Activated naive CD8-positive, alpha-beta T cell treated with anti-CD3 and anti-CD28 coated beads, Interleukin-2, amount 50 U/mL, for 24 hours (primary cell): ENCODE data around the gene TJP3.

ENCODE experiments used
- ATAC-seq: fragments of 150-1000 bp; cut with Tn5 transposase; one replicate; pipeline ENCODE4 v1.10.0; 2021
- DNase-seq: peaks from one replicate; pipeline ENCODE4 v3.0.0; 2021
- H3K27ac Mint-ChIP-seq: one replicate; pipeline ENCODE4 v1.8.0; 2021; ENCODE audit warnings: mild to moderate bottlenecking, mixed read lengths
- H3K27me3 Mint-ChIP-seq: one replicate; pipeline ENCODE4 v1.8.0; 2021; ENCODE audit warnings: mixed read lengths
- H3K36me3 Mint-ChIP-seq: one replicate; pipeline ENCODE4 v1.8.0; 2021; ENCODE audit warnings: low read depth, mixed read lengths
- H3K4me1 Mint-ChIP-seq: one replicate; pipeline ENCODE4 v1.8.0; 2021; ENCODE audit warnings: mixed read lengths
- H3K4me3 Mint-ChIP-seq: one replicate; pipeline ENCODE4 v1.8.0; 2021; ENCODE audit warnings: mild to moderate bottlenecking, moderate library complexity, mixed read lengths
- H3K9me3 Mint-ChIP-seq: one replicate; pipeline ENCODE4 v1.8.0; 2021; ENCODE audit warnings: mixed read lengths

Gene TJP3

DNA sequence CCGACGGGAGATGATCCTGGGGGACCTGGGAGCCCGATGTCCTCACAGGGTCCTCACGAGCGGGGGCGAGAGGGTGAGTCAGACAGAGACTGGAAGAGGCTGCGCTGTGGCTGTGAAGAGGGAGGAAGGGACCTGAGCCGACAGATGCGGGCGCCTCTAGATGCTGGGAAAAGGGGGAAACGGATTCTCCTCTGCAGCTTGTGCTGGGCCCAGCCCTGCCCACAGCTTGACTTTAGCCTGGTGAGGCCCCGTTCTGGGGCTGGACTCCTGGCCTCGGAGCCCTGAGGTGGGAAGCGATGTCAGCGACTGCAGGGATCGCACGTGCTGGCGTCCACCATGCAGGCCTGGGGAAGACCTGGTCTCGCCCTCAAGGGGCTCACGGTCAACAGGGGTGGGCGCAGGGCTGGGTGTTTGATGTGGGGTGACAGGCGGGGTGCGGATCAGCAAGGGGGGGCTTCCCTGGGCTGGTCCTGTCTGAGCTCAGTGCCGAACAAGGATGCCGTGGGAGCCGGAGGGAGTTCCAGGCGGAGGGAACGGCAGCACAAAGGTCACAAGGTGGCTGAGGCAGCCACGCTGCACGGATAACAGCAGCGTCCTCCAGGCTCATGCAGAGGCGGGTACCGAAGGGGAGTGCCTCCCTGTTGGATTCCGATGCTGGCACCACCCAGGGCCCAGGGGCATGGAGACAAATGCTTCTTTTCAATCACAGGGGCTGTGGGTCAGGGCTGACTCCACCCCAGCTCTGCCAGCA is 39.7 kb upstream of the TJP3 start:
- Mint-ChIP-seq H3K4me1 (peaks cover 41% of the 10 kb centered on the region), H3K4me3 (no peak overlapping the region), H3K27me3 (no peaks in the 10 kb centered on the region), H3K27ac (no peak overlapping the region), H3K9me3 (no peaks in the 10 kb centered on the region), H3K36me3 (peaks cover 2% of the 10 kb centered on the region)
- no peak for ATAC-seq
- DNase-seq, result no peak

GRCh38 chr19:3669082-3669946 is 38.9 kb upstream of the TJP3 start:
- no peak overlapping the region for H3K27ac Mint-ChIP-seq

DNA sequence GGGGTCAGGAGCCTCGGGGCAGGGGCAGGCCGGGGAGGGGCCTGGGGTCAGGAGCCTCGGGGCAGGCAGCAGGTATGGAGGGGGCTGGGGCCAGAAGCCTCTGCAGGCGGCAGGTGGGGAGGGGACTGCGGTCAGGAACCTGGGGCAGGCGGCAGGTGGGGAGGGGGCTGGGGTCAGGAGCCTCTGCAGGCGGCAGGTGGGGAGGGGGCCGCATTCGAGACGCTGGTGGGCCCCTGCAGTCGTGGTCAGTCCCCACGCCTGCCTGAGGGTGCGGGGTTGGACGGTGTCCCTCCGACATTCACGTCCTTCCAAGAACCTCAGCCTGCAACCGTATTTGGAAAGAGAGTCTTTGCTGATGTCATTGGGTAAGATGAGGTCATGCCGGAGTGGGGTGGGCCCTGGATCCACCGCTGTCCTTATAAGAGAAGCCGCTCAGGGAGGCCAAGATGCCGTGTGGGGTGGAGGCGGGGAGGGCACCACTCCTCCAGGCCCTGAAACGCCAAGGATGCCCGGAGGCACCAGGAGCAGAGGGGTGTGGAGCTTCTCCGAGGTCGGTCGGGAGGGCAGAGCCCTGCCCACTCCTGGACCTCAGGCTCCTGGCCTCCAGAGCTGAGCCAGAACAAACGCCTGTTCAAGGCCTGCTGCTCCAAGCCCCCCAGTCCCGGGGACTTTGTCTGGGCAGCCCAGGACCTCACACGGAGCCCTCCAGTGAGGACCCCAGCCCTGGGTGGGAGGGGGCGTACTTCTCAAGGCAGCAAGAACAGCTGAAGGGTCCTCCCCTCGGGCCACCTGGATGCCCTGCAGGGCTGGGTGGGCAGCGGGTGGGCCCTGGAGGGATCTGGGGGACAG is 38.0 kb upstream of the TJP3 start:
- peak overlapping the region; percentile 68 for H3K4me3 Mint-ChIP-seq
- ATAC-seq (no peak), DNase-seq (no peak)
- H3K27me3 Mint-ChIP-seq, result no peaks in the 10 kb centered on the region
- H3K9me3 Mint-ChIP-seq, result no peaks in the 10 kb centered on the region
- no peak overlapping the region for H3K27ac Mint-ChIP-seq
- peaks cover 41% of the 10 kb centered on the region for H3K4me1 Mint-ChIP-seq
- H3K36me3 Mint-ChIP-seq, result peaks cover 7% of the 10 kb centered on the region

More at GRCh38 chr19:3669082-3669946, 38.9 kb upstream of the TJP3 start:
- no peak for DNase-seq
- ATAC-seq, result no peak
- peaks cover 41% of the 10 kb centered on the region for H3K4me1 Mint-ChIP-seq
- no peak overlapping the region for H3K4me3 Mint-ChIP-seq
- peaks cover 2% of the 10 kb centered on the region for H3K36me3 Mint-ChIP-seq
- no peaks in the 10 kb centered on the region for H3K27me3 Mint-ChIP-seq
- no peaks in the 10 kb centered on the region for H3K9me3 Mint-ChIP-seq

- H3K9me3 Mint-ChIP-seq, result no peaks in the 10 kb centered on the region
- ATAC-seq (peak; percentile 67), DNase-seq (peak; percentile 83)
- H3K27me3 Mint-ChIP-seq, result no peaks in the 10 kb centered on the region
- H3K4me3 Mint-ChIP-seq, result peak overlapping the region; percentile 68
- H3K27ac Mint-ChIP-seq, result peak overlapping the region; percentile 78
- H3K36me3 Mint-ChIP-seq, result peaks cover 7% of the 10 kb centered on the region
- peaks cover 41% of the 10 kb centered on the region for H3K4me1 Mint-ChIP-seq
Measured at GRCh38 chr19:3670796-3671679, 37.1 kb upstream of the TJP3 start.

DNA sequence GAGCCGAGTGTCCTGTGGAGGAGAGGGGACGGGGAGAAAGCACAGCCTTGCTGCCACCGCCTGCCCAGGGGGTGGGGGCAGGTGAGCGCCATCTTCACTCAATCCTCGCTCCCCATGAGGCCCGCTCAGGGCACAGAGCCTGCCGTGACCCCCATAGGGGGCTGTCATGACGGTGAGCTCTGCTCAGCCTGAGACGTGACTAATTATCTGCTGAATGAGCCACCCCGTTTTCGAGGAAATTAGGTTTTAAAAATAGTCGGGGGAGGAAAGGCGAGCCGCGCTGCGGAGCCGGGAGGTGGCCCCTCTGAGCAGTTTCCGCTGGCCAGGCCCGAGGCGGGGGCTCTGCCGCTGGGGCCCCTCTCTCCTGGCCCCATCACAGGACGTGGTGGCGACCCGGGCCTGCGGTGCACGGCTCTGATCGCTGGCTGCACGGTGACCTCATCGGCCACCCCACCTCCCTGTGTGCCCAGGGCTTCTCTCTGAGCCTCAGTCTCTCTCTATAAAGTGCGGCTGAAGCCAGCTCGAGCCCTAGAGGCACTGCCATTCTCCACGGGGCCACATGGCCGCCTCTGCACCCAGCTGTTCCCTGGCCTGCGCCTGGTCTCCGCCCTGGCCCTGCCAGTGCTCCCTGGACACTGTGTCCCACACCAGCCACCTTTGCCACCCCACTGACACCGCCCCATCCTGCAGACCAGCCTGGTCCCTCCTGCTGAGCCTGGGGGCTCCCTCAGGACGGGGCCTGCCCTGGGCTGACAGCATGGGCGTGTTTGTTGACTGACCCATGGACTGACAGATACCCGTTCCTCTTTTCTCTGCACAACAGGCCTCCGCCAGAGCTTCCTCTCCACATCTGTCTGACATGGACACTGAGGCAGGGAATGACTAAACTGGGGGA is 36.3 kb upstream of the TJP3 start:
- peak overlapping the region; percentile 78 for H3K27ac Mint-ChIP-seq
- H3K4me1 Mint-ChIP-seq, result peaks cover 37% of the 10 kb centered on the region
- peak; percentile 63 for DNase-seq
- peak overlapping the region; percentile 68 for H3K4me3 Mint-ChIP-seq
- peaks cover 6% of the 10 kb centered on the region for H3K36me3 Mint-ChIP-seq
- H3K27me3 Mint-ChIP-seq, result no peaks in the 10 kb centered on the region
- ATAC-seq, result peak; percentile 81
- H3K9me3 Mint-ChIP-seq, result no peaks in the 10 kb centered on the region

DNA sequence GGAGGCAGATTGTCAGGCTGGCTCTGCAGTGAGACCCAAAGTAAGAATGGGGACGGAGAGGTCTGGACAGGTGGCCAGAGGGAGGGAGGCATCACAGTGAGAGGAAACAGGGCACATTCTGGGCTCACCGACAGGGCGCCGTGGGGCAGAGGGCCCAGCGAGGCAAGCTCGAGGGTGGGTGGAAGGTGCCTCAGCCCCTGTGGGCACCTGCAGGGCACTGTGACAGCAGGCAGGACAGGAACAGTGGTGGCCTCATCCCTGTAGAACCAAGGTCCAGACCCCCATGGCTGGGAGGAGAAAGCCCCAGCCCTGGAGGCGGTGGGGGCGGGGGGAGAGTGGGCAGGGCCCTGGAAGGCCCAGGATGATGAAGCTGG is 35.6 kb upstream of the TJP3 start:
- DNase-seq (no peak), ATAC-seq (no peak)
- Mint-ChIP-seq H3K27ac (peak overlapping the region; percentile 70), H3K27me3 (no peaks in the 10 kb centered on the region), H3K4me1 (peaks cover 41% of the 10 kb centered on the region), H3K9me3 (no peaks in the 10 kb centered on the region), H3K4me3 (no peak overlapping the region), H3K36me3 (peaks cover 6% of the 10 kb centered on the region)

DNA sequence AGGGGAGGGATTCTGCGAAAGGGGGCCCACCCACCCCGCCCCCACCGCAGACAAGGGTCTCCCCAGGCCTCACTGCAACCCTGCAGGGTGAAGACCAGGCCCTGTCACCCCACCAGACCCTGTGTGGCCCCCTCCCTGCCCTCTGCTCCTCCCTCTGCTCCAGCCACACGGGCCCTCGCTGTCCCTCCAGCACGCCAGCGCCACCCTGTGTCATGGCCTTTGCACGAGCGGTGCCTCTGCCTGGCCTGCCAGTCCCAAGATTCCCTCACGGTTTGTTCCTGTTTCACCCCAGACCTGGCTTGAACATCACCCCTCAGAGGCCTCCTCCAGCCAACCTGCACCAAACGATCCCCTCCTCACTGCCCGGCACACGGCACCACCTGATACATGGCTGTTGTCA is 35.2 kb upstream of the TJP3 start:
- no peaks in the 10 kb centered on the region for H3K27me3 Mint-ChIP-seq
- no peaks in the 10 kb centered on the region for H3K9me3 Mint-ChIP-seq
- H3K36me3 Mint-ChIP-seq, result peaks cover 6% of the 10 kb centered on the region
- no peak overlapping the region for H3K4me3 Mint-ChIP-seq
- no peak overlapping the region for H3K27ac Mint-ChIP-seq
- DNase-seq (no peak), ATAC-seq (no peak)
- H3K4me1 Mint-ChIP-seq, result peaks cover 41% of the 10 kb centered on the region

- H3K4me3 Mint-ChIP-seq, result no peak overlapping the region
- no peak overlapping the region for H3K27ac Mint-ChIP-seq
- H3K4me1 Mint-ChIP-seq, result peaks cover 39% of the 10 kb centered on the region
- H3K27me3 Mint-ChIP-seq, result no peaks in the 10 kb centered on the region
- H3K36me3 Mint-ChIP-seq, result peaks cover 6% of the 10 kb centered on the region
- ATAC-seq (no peak), DNase-seq (no peak)
- no peaks in the 10 kb centered on the region for H3K9me3 Mint-ChIP-seq
Measured at GRCh38 chr19:3673506-3674439, 34.4 kb upstream of the TJP3 start.

GRCh38 chr19:3674784-3675543 is 33.2 kb upstream of the TJP3 start:
- H3K36me3 Mint-ChIP-seq, result peaks cover 6% of the 10 kb centered on the region
- no peak overlapping the region for H3K27ac Mint-ChIP-seq
- DNase-seq, result no peak
- no peak overlapping the region for H3K4me3 Mint-ChIP-seq
- no peaks in the 10 kb centered on the region for H3K27me3 Mint-ChIP-seq
- peaks cover 32% of the 10 kb centered on the region for H3K4me1 Mint-ChIP-seq
- no peak for ATAC-seq
- H3K9me3 Mint-ChIP-seq, result no peaks in the 10 kb centered on the region

- Mint-ChIP-seq H3K27ac (no peak overlapping the region), H3K27me3 (no peaks in the 10 kb centered on the region), H3K9me3 (no peaks in the 10 kb centered on the region), H3K4me3 (no peak overlapping the region), H3K36me3 (peaks cover 11% of the 10 kb centered on the region), H3K4me1 (peaks cover 7% of the 10 kb centered on the region)
- DNase-seq (no peak), ATAC-seq (no peak)
Measured at GRCh38 chr19:3678188-3678587, 30.0 kb upstream of the TJP3 start.

- DNase-seq (no peak), ATAC-seq (no peak)
- Mint-ChIP-seq H3K4me3 (no peak overlapping the region), H3K27ac (no peak overlapping the region), H3K9me3 (no peaks in the 10 kb centered on the region), H3K4me1 (peaks cover 12% of the 10 kb centered on the region), H3K27me3 (no peaks in the 10 kb centered on the region), H3K36me3 (peaks cover 16% of the 10 kb centered on the region)
Measured at GRCh38 chr19:3679138-3679537, 29.0 kb upstream of the TJP3 start.

GRCh38 chr19:3679581-3679980 is 28.6 kb upstream of the TJP3 start:
- no peak overlapping the region for H3K4me3 Mint-ChIP-seq
- peaks cover 15% of the 10 kb centered on the region for H3K4me1 Mint-ChIP-seq
- no peaks in the 10 kb centered on the region for H3K27me3 Mint-ChIP-seq
- H3K9me3 Mint-ChIP-seq, result no peaks in the 10 kb centered on the region
- H3K36me3 Mint-ChIP-seq, result peaks cover 19% of the 10 kb centered on the region
- no peak for ATAC-seq
- no peak for DNase-seq
- no peak overlapping the region for H3K27ac Mint-ChIP-seq
